Measurements from ENCODE around the gene ST3GAL5.
A peak's percentile ranks its signal among the peaks of the same experiment; 100 is the strongest.

DNA sequence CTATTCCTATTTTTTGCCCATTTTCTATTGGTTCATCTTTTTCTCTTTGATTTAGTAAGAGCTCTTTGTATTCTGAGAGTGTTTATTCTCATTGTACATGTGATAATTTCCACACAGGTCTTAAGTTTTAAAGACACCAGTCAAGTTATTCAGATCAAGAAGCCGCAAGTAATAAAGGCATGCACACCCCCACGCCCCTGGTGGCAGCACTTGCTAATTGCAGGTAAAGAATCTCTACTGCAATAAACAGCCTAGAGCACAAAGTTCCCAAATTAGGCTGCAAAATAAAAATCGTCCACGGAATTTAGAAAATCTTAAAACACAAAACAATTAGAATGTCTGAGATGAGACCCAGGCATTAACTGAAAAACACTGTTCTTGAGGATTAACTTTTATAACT is 45.2 kb downstream of the ST3GAL5 start:
- TF ChIP-seq, protein P1, sequence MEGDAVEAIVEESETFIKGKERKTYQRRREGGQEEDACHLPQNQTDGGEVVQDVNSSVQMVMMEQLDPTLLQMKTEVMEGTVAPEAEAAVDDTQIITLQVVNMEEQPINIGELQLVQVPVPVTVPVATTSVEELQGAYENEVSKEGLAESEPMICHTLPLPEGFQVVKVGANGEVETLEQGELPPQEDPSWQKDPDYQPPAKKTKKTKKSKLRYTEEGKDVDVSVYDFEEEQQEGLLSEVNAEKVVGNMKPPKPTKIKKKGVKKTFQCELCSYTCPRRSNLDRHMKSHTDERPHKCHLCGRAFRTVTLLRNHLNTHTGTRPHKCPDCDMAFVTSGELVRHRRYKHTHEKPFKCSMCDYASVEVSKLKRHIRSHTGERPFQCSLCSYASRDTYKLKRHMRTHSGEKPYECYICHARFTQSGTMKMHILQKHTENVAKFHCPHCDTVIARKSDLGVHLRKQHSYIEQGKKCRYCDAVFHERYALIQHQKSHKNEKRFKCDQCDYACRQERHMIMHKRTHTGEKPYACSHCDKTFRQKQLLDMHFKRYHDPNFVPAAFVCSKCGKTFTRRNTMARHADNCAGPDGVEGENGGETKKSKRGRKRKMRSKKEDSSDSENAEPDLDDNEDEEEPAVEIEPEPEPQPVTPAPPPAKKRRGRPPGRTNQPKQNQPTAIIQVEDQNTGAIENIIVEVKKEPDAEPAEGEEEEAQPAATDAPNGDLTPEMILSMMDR (IDR thresholded peaks at IDR 0.05) = peak in 3 of 6 experiments; percentile 14 to 40 (median 31)
- no peak for TF ChIP-seq POLR2A (IDR thresholded peaks at IDR 0.05)
